ENCODE measurements around the gene GRB10. TPM values are rescaled to one million over a fixed set of nuclear protein-coding genes. Genes with fewer than 3 reads are reported as not detected.

GRB10 gene
- total RNA-seq, 4 donors from 2014 or later = 40.4 to 88.6 (median 61.1) TPM

GRCh38 chr7:50594136-50594535 is 188.6 kb downstream of the GRB10 start:
- H3K9me3 ChIP-seq = no peaks in the 10 kb centered on the region
- no peak for ATAC-seq
- TF ChIP-seq POLR2A (IDR thresholded peaks at IDR 0.05) = no peak
- TF ChIP-seq CTCF (IDR thresholded peaks at IDR 0.05 in 4 of 5, conservative IDR thresholded peaks at IDR 0.05 in 1 of 5) = no peak
- H3K27me3 ChIP-seq = no peaks in the 10 kb centered on the region
- no peak for DNase-seq
- intact Hi-C loops (cut with DNase I; ENCODE audit: low total_unique reads) = loop anchor here (5.0 to 10.0 kb wide), 3 partner anchors 92 to 471 kb away; no protein-coding TSS in a partner anchor
- H3K36me3 ChIP-seq = peaks cover 0 to 42% of the 10 kb centered on the region in 2 donors
- H3K4me1 ChIP-seq = peaks cover 17 to 25% of the 10 kb centered on the region in 2 donors
- peak overlapping the region in 2 of 4 donors; percentile 48 to 64 for H3K27ac ChIP-seq
- H3K4me3 ChIP-seq = no peak overlapping the region
- in situ Hi-C loops (cut with MboI; ENCODE audit: low sequenced_read_pairs in 4 of 4) = loop anchor here in 3 of 4 donors (10.0 kb wide), 1 partner anchor 129 kb away; no protein-coding TSS in a partner anchor

DNA sequence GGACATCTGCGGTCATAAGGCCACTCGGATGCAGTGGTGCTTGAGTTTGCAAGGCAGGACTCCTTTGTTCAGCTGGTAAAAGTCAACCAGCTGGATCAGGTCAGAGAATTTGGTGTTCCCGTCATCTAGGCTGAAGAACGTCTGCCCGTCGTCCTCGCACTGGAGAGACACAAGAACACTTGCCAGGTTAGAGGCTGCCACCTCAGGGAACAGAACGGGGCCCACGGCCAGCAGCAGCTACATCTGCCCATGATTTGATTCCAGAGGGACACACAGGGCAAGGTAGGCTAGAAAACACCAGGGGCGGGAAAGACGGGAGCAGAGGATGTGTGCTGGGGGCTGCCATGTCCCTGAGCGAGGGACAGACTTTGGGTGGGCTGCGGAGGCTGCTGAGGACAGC is 189.8 kb downstream of the GRB10 start:
- H3K27me3 ChIP-seq = no peaks in the 10 kb centered on the region
- no peak overlapping the region for H3K4me3 ChIP-seq
- H3K36me3 ChIP-seq = peaks cover 0 to 30% of the 10 kb centered on the region in 2 donors
- H3K27ac ChIP-seq = peak overlapping the region; percentile 38 to 64 (median 50)
- DNase-seq (no peak), ATAC-seq (peak in 1 of 2 donors; percentile 42)
- TF ChIP-seq POLR2A (IDR thresholded peaks at IDR 0.05) (no peak), CTCF (IDR thresholded peaks at IDR 0.05 in 4 of 5, conservative IDR thresholded peaks at IDR 0.05 in 1 of 5) (no peak)
- H3K4me1 ChIP-seq = peaks cover 17 to 25% of the 10 kb centered on the region in 2 donors
- in situ Hi-C loops (cut with MboI; ENCODE audit: low sequenced_read_pairs in 4 of 4) = loop anchor here in 3 of 4 donors (10.0 kb wide), 1 partner anchor 128 kb away; no protein-coding TSS in a partner anchor
- no peaks in the 10 kb centered on the region for H3K9me3 ChIP-seq
- intact Hi-C loops (cut with DNase I; ENCODE audit: low total_unique reads) = loop anchor here (5.0 to 10.0 kb wide), 3 partner anchors 91 to 472 kb away; no protein-coding TSS in a partner anchor

- no peak for ATAC-seq
- Histone ChIP-seq H3K9me3 (no peaks in the 10 kb centered on the region), H3K4me3 (no peak overlapping the region), H3K27me3 (no peaks in the 10 kb centered on the region), H3K4me1 (peaks cover 17 to 25% of the 10 kb centered on the region in 2 donors), H3K27ac (no peak overlapping the region), H3K36me3 (peaks cover 0 to 19% of the 10 kb centered on the region in 2 donors)
- TF ChIP-seq CTCF (IDR thresholded peaks at IDR 0.05 in 4 of 5, conservative IDR thresholded peaks at IDR 0.05 in 1 of 5) (no peak), POLR2A (IDR thresholded peaks at IDR 0.05) (no peak)
- intact Hi-C loops (cut with DNase I; ENCODE audit: low total_unique reads) = loop anchor here (5.0 to 10.0 kb wide), 3 partner anchors 89 to 473 kb away; no protein-coding TSS in a partner anchor
- no peak for DNase-seq
- in situ Hi-C loops (cut with MboI; ENCODE audit: low sequenced_read_pairs in 4 of 4) = loop anchor here in 3 of 4 donors (10.0 kb wide), 1 partner anchor 127 kb away; no protein-coding TSS in a partner anchor
These were observed 190.9 kb downstream of the GRB10 start for GRCh38 chr7:50591480-50592438.

DNA sequence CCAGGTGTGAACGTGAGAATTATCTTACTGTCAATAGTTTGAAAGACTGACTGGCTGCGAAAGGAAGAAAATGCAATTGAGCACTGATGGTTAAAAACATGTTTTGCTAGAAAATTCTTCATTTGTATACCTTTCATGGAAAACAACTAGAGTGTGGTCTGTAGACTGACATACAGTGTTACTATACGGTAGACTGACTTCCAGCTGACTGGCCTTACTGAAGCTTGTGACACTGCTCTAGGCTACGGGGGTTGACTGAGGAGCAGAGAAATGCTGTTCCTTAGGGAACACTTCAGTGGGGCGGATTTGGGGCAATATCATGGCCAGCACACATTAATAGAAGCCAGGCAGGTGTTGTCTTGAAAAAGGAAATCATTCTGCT is 191.6 kb downstream of the GRB10 start:
- ATAC-seq (no peak), DNase-seq (no peak)
- intact Hi-C loops (cut with DNase I; ENCODE audit: low total_unique reads) = loop anchor here (5.0 to 10.0 kb wide), 3 partner anchors 89 to 474 kb away; no protein-coding TSS in a partner anchor
- Histone ChIP-seq H3K27ac (no peak overlapping the region), H3K27me3 (no peaks in the 10 kb centered on the region), H3K4me1 (peaks cover 17 to 25% of the 10 kb centered on the region in 2 donors), H3K9me3 (no peaks in the 10 kb centered on the region), H3K36me3 (peaks cover 0 to 17% of the 10 kb centered on the region in 2 donors), H3K4me3 (no peak overlapping the region)
- in situ Hi-C loops (cut with MboI; ENCODE audit: low sequenced_read_pairs in 4 of 4) = loop anchor here in 3 of 4 donors (10.0 kb wide), 1 partner anchor 126 kb away; no protein-coding TSS in a partner anchor
- TF ChIP-seq CTCF (IDR thresholded peaks at IDR 0.05 in 4 of 5, conservative IDR thresholded peaks at IDR 0.05 in 1 of 5) (no peak), POLR2A (IDR thresholded peaks at IDR 0.05) (no peak)
